Measurements from ENCODE around the gene PLAU. TPM values are rescaled to one million over a fixed set of nuclear protein-coding genes. Genes with fewer than 3 reads are reported as not detected.

The PLAU gene
- total and polyA plus RNA-seq, 7 donors: 3.8 to 18.2 (median 7.6) TPM

DNA sequence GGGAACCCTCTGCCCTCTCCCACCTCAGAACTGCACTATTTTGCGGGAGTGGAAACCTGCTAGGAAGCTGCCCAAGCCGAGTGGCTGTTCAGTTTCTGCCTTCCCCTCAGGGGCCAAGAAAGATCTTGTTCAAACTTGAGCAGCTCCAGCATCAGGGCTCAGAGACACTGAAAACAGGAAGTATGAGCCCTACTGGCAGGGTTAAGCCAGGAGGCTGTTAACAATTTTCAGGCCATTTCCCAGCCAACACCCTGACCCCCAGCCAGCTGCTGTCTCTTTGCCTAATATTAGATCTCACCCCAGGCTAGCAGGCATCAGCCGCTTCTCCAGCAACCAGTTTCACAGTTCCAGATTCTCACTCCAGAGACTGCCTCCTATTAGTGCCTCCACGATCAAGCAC, 9.2 kb downstream of the PLAU start:
- Histone ChIP-seq H3K9me3 (no peaks in the 10 kb centered on the region), H3K4me3 (no peak overlapping the region), H3K27ac (peak overlapping the region; percentile 27), H3K27me3 (ENCODE audit: insufficient read depth in 3 of 3, low read length in 2 of 3) (no peaks in the 10 kb centered on the region), H3K36me3 (ENCODE audit: insufficient read depth in 1 of 2, low read depth in 1 of 2) (peaks cover 0 to 8% of the 10 kb centered on the region in 2 donors), H3K4me1 (no peaks in the 10 kb centered on the region)
- intact Hi-C loops (cut with DNase I): no loop called here
- 19 to 30% (median 22%) methylated on average over 4 of the region's 4 CpGs for WGBS, 3 donors
- ATAC-seq (peak; percentile 53 to 74 (median 55)), DNase-seq (peak; percentile 68 to 79)
- TF ChIP-seq, protein P1, sequence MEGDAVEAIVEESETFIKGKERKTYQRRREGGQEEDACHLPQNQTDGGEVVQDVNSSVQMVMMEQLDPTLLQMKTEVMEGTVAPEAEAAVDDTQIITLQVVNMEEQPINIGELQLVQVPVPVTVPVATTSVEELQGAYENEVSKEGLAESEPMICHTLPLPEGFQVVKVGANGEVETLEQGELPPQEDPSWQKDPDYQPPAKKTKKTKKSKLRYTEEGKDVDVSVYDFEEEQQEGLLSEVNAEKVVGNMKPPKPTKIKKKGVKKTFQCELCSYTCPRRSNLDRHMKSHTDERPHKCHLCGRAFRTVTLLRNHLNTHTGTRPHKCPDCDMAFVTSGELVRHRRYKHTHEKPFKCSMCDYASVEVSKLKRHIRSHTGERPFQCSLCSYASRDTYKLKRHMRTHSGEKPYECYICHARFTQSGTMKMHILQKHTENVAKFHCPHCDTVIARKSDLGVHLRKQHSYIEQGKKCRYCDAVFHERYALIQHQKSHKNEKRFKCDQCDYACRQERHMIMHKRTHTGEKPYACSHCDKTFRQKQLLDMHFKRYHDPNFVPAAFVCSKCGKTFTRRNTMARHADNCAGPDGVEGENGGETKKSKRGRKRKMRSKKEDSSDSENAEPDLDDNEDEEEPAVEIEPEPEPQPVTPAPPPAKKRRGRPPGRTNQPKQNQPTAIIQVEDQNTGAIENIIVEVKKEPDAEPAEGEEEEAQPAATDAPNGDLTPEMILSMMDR (IDR thresholded peaks at IDR 0.05): no peak

DNA sequence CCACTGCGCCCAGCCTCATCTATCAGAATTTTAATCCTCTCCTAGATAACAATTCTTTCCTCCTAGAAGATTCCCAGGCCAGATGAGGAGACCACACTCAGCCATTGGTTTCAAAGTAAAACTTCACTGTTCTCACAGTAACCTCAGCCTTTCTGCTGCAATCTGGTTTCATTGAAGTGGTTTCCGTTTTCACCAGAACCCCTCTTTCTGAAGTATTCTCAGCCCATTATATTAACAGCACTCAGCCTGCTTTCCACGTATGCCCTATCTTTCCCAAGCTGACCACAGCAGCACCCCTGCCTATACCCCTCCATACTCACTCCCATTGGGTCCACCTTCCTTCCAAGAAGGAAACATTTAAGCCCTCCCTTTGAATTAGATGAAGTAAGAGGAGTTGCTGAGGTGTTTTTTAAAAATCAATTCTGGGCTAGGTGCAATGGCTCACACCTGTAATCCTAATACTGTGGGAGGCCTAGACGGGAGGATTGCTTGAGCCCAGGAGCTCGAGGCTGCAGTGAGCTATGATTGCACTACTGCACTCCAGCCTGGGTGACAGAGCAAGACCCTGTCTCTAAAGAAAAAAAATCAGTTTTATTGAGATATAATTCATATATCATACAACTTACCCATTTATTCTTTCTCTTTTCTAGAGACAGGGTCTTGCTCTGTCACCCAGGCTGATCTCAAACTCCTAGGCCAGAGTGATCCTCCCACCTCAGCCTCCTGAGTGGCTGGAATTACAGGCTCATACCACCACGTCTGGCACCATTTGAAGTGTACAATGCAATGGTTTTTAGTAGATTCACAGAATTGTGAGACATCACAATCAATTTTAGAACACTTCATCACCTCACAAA, 11.3 kb downstream of the PLAU start:
- H3K4me3 ChIP-seq: no peak overlapping the region
- 96 to 97% (median 96%) methylated on average over 6 of the region's 6 CpGs for WGBS, 3 donors
- H3K27me3 ChIP-seq (ENCODE audit: insufficient read depth in 3 of 3, low read length in 2 of 3): no peaks in the 10 kb centered on the region
- no peak overlapping the region for H3K27ac ChIP-seq
- H3K4me1 ChIP-seq: no peaks in the 10 kb centered on the region
- ATAC-seq (no peak), DNase-seq (no peak)
- TF ChIP-seq, protein P1 (IDR thresholded peaks at IDR 0.05): no peak
- intact Hi-C loops (cut with DNase I): no loop called here
- no peaks in the 10 kb centered on the region for H3K9me3 ChIP-seq
- no peaks in the 10 kb centered on the region for H3K36me3 ChIP-seq (ENCODE audit: insufficient read depth in 1 of 2, low read depth in 1 of 2)

DNA sequence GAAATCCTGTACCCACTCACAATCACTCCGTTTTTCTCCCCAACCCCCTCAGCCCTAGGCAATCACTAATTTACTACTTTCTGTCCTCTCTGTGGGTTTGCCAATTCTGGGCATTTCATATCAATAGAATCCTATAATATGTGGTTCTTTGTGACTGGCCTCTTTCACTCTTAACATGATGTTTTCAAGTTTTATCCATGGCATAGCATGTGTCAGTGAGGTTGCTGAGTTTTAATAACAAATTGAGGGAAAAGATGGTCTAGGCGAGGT, 11.9 kb downstream of the PLAU start:
- H3K36me3 ChIP-seq (ENCODE audit: insufficient read depth in 1 of 2, low read depth in 1 of 2): no peaks in the 10 kb centered on the region
- no peak overlapping the region for H3K27ac ChIP-seq
- intact Hi-C loops (cut with DNase I): no loop called here
- H3K4me1 ChIP-seq: no peaks in the 10 kb centered on the region
- DNase-seq (no peak), ATAC-seq (no peak)
- 73 to 97% (median 77%) methylated on average over 2 of the region's 2 CpGs for WGBS, 3 donors
- H3K27me3 ChIP-seq (ENCODE audit: insufficient read depth in 3 of 3, low read length in 2 of 3): no peaks in the 10 kb centered on the region
- H3K9me3 ChIP-seq: no peaks in the 10 kb centered on the region
- no peak overlapping the region for H3K4me3 ChIP-seq
- TF ChIP-seq, protein P1 (IDR thresholded peaks at IDR 0.05): no peak

DNA sequence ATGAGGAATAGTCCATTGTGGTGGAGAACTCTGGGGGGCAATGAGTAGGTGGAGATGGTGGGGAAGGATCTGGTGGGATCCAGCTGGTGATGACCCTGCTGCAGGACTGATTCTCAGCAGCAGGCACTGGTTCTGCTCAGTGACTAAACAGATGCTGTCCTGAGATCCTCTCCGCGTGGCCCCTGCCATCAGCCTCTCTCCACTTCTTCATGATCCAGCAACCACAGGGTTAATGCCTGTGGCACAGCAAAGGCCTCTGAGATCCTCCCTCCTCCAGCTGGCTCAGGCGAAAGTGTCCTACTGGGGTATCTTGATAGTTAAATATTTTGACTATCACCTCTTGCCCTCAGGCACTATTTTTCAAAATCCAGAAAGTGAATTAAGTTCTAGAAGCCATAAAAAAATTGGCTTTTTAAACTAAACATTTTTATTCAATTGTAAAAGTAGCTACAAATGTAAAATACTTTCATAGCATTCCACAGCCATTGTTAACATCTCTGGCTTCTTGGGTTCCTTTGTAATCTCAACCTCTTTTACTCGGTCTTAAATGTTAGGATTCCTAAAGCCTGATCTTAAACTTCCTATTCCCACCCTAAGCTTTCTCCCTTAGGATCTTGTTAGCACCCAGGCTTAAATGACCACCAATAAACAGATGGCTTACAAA, 13.1 kb downstream of the PLAU start:
- Histone ChIP-seq H3K9me3 (no peaks in the 10 kb centered on the region), H3K4me3 (no peak overlapping the region), H3K36me3 (ENCODE audit: insufficient read depth in 1 of 2, low read depth in 1 of 2) (no peaks in the 10 kb centered on the region), H3K27me3 (ENCODE audit: insufficient read depth in 3 of 3, low read length in 2 of 3) (no peaks in the 10 kb centered on the region), H3K4me1 (no peaks in the 10 kb centered on the region), H3K27ac (no peak overlapping the region)
- DNase-seq (no peak), ATAC-seq (no peak)
- intact Hi-C loops (cut with DNase I): no loop called here
- TF ChIP-seq, protein P1 (IDR thresholded peaks at IDR 0.05): no peak
- WGBS, 3 donors: 56 to 82% (median 61%) methylated on average over 4 of the region's 4 CpGs

Data from psoas muscle (tissue), 8 donors.